OCI-LY7 (cell line): ENCODE data around the gene FAM240B. TPM values are rescaled to one million over a fixed set of nuclear protein-coding genes. Genes with fewer than 3 reads are reported as not detected.

Experiments
- BruUV-seq: library from RNA; stranded (reverse); fragments of 400-500 nt; replicated peaks from 2 replicates; lab custom pipeline; 2021; lab: Mats Ljungman, UMichigan
- CTCF ChIA-PET: fragments of 300-600 bp; sonication (Branson Sonifier 250); formaldehyde crosslinking; loops from one replicate; lab custom pipeline; 2022; ENCODE audit warnings: antibody characterized with exemption; ENCODE audit not compliant: unreplicated experiment; lab: Charles Lee
- POLR2A ChIA-PET: fragments of 300-600 bp; sonication (Branson Sonifier 250); formaldehyde crosslinking; loops from one replicate; lab custom pipeline; 2022; ENCODE audit warnings: antibody characterized with exemption; lab: Charles Lee
- DNase-seq: peaks from one replicate; pipeline ENCODE4 v3.0.0-alpha.2; 2015; ENCODE audit warnings: low spot score
- H2AFZ ChIP-seq: fragments of 200-600 bp; sonication (generic), shearing (Covaris generic); 2 replicates; pipeline ENCODE4 v1.6.1; 2014; ENCODE audit warnings: mild to moderate bottlenecking, antibody characterized with exemption, low read length, moderate library complexity
- H3K27ac ChIP-seq: fragments of 200-600 bp; sonication (generic); 2 replicates; pipeline ENCODE4 v1.5.1; 2014; ENCODE audit warnings: mixed run types, low read depth, mild to moderate bottlenecking, moderate library complexity, low read length, inconsistent platforms; ENCODE audit not compliant: poor library complexity, severe bottlenecking
- H3K36me3 ChIP-seq: fragments of 200-600 bp; sonication (generic); 2 replicates; pipeline ENCODE4 v1.6.1; 2014; ENCODE audit warnings: mild to moderate bottlenecking, antibody characterized with exemption, low read length, moderate library complexity, mixed read lengths; ENCODE audit not compliant: insufficient read depth
- H3K4me1 ChIP-seq: fragments of 200-600 bp; sonication (generic); 2 replicates; pipeline ENCODE4 v1.5.1; 2014; ENCODE audit warnings: mild to moderate bottlenecking, low read length; ENCODE audit not compliant: insufficient read depth, poor library complexity, severe bottlenecking
- H3K4me2 ChIP-seq: fragments of 200-600 bp; sonication (generic); 2 replicates; pipeline ENCODE4 v1.6.1; 2014; ENCODE audit warnings: mild to moderate bottlenecking, low read length
- H3K4me3 ChIP-seq: fragments of 200-600 bp; sonication (generic); 2 replicates; pipeline ENCODE4 v1.5.1; 2014; ENCODE audit warnings: mild to moderate bottlenecking, low read depth, low read length; ENCODE audit not compliant: poor library complexity, severe bottlenecking
- H3K79me2 ChIP-seq: fragments of 200-600 bp; sonication (generic); 2 replicates; pipeline ENCODE4 v1.6.1; 2016; ENCODE audit warnings: low read depth, mild to moderate bottlenecking, low read length, moderate library complexity, mixed read lengths; ENCODE audit not compliant: insufficient read depth
- H3K9me2 ChIP-seq: fragments of 200-600 bp; sonication (generic); 2 replicates; pipeline ENCODE4 v1.6.1; 2016; ENCODE audit warnings: mild to moderate bottlenecking, low read length, mixed read lengths; ENCODE audit not compliant: insufficient read depth
- H3K9me3 ChIP-seq: fragments of 200-600 bp; sonication (generic); 2 replicates; pipeline ENCODE4 v1.6.1; 2014; ENCODE audit warnings: mild to moderate bottlenecking, mixed run types, low read length, mixed read lengths
- H4K20me1 ChIP-seq: fragments of 200-600 bp; sonication (generic); 2 replicates; pipeline ENCODE4 v1.6.1; 2014; ENCODE audit warnings: mild to moderate bottlenecking, antibody characterized with exemption, low read length, moderate library complexity, mixed read lengths; ENCODE audit not compliant: insufficient read depth
- CTCF ChIP-seq: fragments of 200-600 bp; sonication (generic); conservative IDR thresholded peaks from 2 replicates; pipeline ENCODE4 v1.5.1; 2014; ENCODE audit warnings: mild to moderate bottlenecking, antibody characterized with exemption, low read length, moderate library complexity, mixed read lengths
- EZH2phosphoT487 ChIP-seq: fragments of 200-600 bp; sonication (generic); IDR thresholded peaks from 2 replicates; pipeline ENCODE4 v1.6.1; 2018; ENCODE audit warnings: low read depth, borderline replicate concordance, mild to moderate bottlenecking, mixed run types, antibody characterized with exemption, low read length, moderate library complexity, mixed read lengths
- intact Hi-C: fragments of 100-400 bp; cut with micrococcal nuclease; formaldehyde crosslinking; loops from one replicate; pipeline ENCODE4 v1.10.0; 2022; ENCODE audit not compliant: unreplicated experiment
- total RNA-seq, 2 experiments: library from RNA; depleted of rRNA in 1 of 2; stranded (reverse); fragments of >200 nt in 1 of 2; shearing (Covaris generic) in 1 of 2; gene quantifications; 2 replicates each; pipeline ENCODE4 v1.2.3, GENCODE V29; 2014 to 2022

The FAM240B gene
- total RNA-seq, 2 experiments from 2014 or later, result not detected

- H3K36me3 ChIP-seq, result no peaks in the 10 kb centered on the region
- TF ChIP-seq EZH2phosphoT487 (no peak), CTCF (no peak)
- H3K9me3 ChIP-seq, result no peaks in the 10 kb centered on the region
- no peak overlapping the region for H3K27ac ChIP-seq
- BruUV-seq, result no TSS peak
- H3K4me3 ChIP-seq, result no peak overlapping the region
- DNase-seq, result no peak
- H3K4me2 ChIP-seq, result no peak overlapping the region
- intact Hi-C loops, result no loop called here
- ChIA-PET POLR2A (no interaction called here), CTCF (no interaction called here)
- no peaks in the 10 kb centered on the region for H3K9me2 ChIP-seq
- no peaks in the 10 kb centered on the region for H3K4me1 ChIP-seq
- no peaks in the 10 kb centered on the region for H4K20me1 ChIP-seq
- H2AFZ ChIP-seq, result no peak overlapping the region
- H3K79me2 ChIP-seq, result no peaks in the 10 kb centered on the region
Measured at GRCh38 chr9:38699337-38699736, 20.6 kb downstream of the FAM240B start.

- no peak overlapping the region for H3K4me3 ChIP-seq
- H3K9me2 ChIP-seq, result no peaks in the 10 kb centered on the region
- no peaks in the 10 kb centered on the region for H3K36me3 ChIP-seq
- H3K4me1 ChIP-seq, result no peaks in the 10 kb centered on the region
- BruUV-seq, result no TSS peak
- H4K20me1 ChIP-seq, result no peaks in the 10 kb centered on the region
- no peak for DNase-seq
- H3K27ac ChIP-seq, result no peak overlapping the region
- H3K4me2 ChIP-seq, result no peak overlapping the region
- ChIA-PET CTCF (no interaction called here), POLR2A (interaction anchor here (1.2 kb wide), 1 partner anchor 8 kb away, joined by 3 read pairs; no protein-coding TSS in a partner anchor)
- H3K9me3 ChIP-seq, result no peaks in the 10 kb centered on the region
- no peak overlapping the region for H2AFZ ChIP-seq
- intact Hi-C loops, result no loop called here
- TF ChIP-seq CTCF, result no peak
- no peak for TF ChIP-seq EZH2phosphoT487
- no peaks in the 10 kb centered on the region for H3K79me2 ChIP-seq
Measured at GRCh38 chr9:38697776-38698300, 22.1 kb downstream of the FAM240B start.

- Histone ChIP-seq H3K36me3 (no peaks in the 10 kb centered on the region), H3K9me3 (no peaks in the 10 kb centered on the region), H3K4me3 (no peak overlapping the region), H3K4me1 (no peaks in the 10 kb centered on the region), H3K27ac (no peak overlapping the region), H3K9me2 (no peaks in the 10 kb centered on the region), H4K20me1 (no peaks in the 10 kb centered on the region), H3K79me2 (no peaks in the 10 kb centered on the region), H2AFZ (no peak overlapping the region), H3K4me2 (no peak overlapping the region)
- ChIA-PET CTCF (no interaction called here), POLR2A (interaction anchor here (1.2 kb wide), 1 partner anchor 9 kb away, joined by 3 read pairs; no protein-coding TSS in a partner anchor)
- TF ChIP-seq EZH2phosphoT487, result no peak
- TF ChIP-seq CTCF, result no peak
- intact Hi-C loops, result no loop called here
- no TSS peak for BruUV-seq
- no peak for DNase-seq
Measured at GRCh38 chr9:38696999-38697398, 22.9 kb downstream of the FAM240B start.
